ENCODE results near the gene RNF128. TPM values are rescaled to one million over a fixed set of nuclear protein-coding genes. Genes with fewer than 3 reads are reported as not detected.

RNF128 gene
- total RNA-seq, 1 donor from 2014 or later: 14.9 TPM

- no peak for FAIRE-seq
- Histone ChIP-seq H3K4me1 (ENCODE audit: insufficient read depth, low read length) (no peaks in the 10 kb centered on the region), H3K79me2 (ENCODE audit: insufficient read depth, low read length) (peaks cover 38% of the 10 kb centered on the region), H3K4me3 (ENCODE audit: insufficient read depth, low read depth, low read length) (peak overlapping the region; percentile 80), H2AFZ (ENCODE audit: low read depth, low read length) (peak overlapping the region; percentile 88), H4K20me1 (ENCODE audit: insufficient read depth, low read length) (no peaks in the 10 kb centered on the region), H3K4me2 (ENCODE audit: low read length) (peak overlapping the region; percentile 96), H3K9ac (ENCODE audit: low read length) (peak overlapping the region; percentile 82), H3K27me3 (ENCODE audit: insufficient read depth, low read length) (no peaks in the 10 kb centered on the region), H3K9me3 (ENCODE audit: insufficient read depth, low read depth, low read length) (no peaks in the 10 kb centered on the region), H3K36me3 (ENCODE audit: insufficient read depth, low read length) (no peaks in the 10 kb centered on the region), H3K27ac (ENCODE audit: low read depth, low read length) (peak overlapping the region; percentile 58)
- H3K27me3 Mint-ChIP-seq (ENCODE audit: low read depth, unreplicated experiment): peaks cover 6% of the 10 kb centered on the region
- TF ChIP-seq CTCF (IDR thresholded peaks at IDR 0.05; ENCODE audit: insufficient read depth, low read depth, low read length) (no peak), EZH2 (IDR thresholded peaks at IDR 0.05; ENCODE audit: insufficient read depth, low read length) (no peak)
- peaks cover 2% of the 10 kb centered on the region for H3K4me1 Mint-ChIP-seq (ENCODE audit: low read depth, unreplicated experiment)
- peaks cover 1% of the 10 kb centered on the region for H3K9me3 Mint-ChIP-seq (ENCODE audit: unreplicated experiment)
- DNase-seq (ENCODE audit: low read depth): peak; percentile 5
- H3K36me3 Mint-ChIP-seq (ENCODE audit: low read depth, unreplicated experiment): no peaks in the 10 kb centered on the region
- peak overlapping the region; percentile 95 for H3K4me3 Mint-ChIP-seq (ENCODE audit: unreplicated experiment)
- no peak overlapping the region for H3K27ac Mint-ChIP-seq (ENCODE audit: unreplicated experiment)
Measured at GRCh38 chrX:106725931-106726330, 570 bp upstream of the RNF128 start.

- no peaks in the 10 kb centered on the region for H3K36me3 ChIP-seq (ENCODE audit: insufficient read depth, low read length)
- no peaks in the 10 kb centered on the region for H3K9me3 ChIP-seq (ENCODE audit: insufficient read depth, low read depth, low read length)
- no peaks in the 10 kb centered on the region for H4K20me1 ChIP-seq (ENCODE audit: insufficient read depth, low read length)
- Mint-ChIP-seq H3K27ac (ENCODE audit: unreplicated experiment) (no peak overlapping the region), H3K27me3 (ENCODE audit: low read depth, unreplicated experiment) (peaks cover 3% of the 10 kb centered on the region), H3K4me1 (ENCODE audit: low read depth, unreplicated experiment) (peaks cover 10% of the 10 kb centered on the region), H3K9me3 (ENCODE audit: unreplicated experiment) (peaks cover 1% of the 10 kb centered on the region), H3K4me3 (ENCODE audit: unreplicated experiment) (peak overlapping the region; percentile 95), H3K36me3 (ENCODE audit: low read depth, unreplicated experiment) (no peaks in the 10 kb centered on the region)
- H2AFZ ChIP-seq (ENCODE audit: low read depth, low read length): no peak overlapping the region
- H3K4me3 ChIP-seq (ENCODE audit: insufficient read depth, low read depth, low read length): peak overlapping the region; percentile 80
- H3K4me1 ChIP-seq (ENCODE audit: insufficient read depth, low read length): peaks cover 5% of the 10 kb centered on the region
- H3K4me2 ChIP-seq (ENCODE audit: low read length): peak overlapping the region; percentile 96
- DNase-seq (ENCODE audit: low read depth) (no peak), FAIRE-seq (no peak)
- H3K79me2 ChIP-seq (ENCODE audit: insufficient read depth, low read length): peaks cover 43% of the 10 kb centered on the region
- H3K27me3 ChIP-seq (ENCODE audit: insufficient read depth, low read length): no peaks in the 10 kb centered on the region
- no peak for TF ChIP-seq CTCF (IDR thresholded peaks at IDR 0.05; ENCODE audit: insufficient read depth, low read depth, low read length)
- no peak for TF ChIP-seq EZH2 (IDR thresholded peaks at IDR 0.05; ENCODE audit: insufficient read depth, low read length)
- H3K9ac ChIP-seq (ENCODE audit: low read length): peak overlapping the region; percentile 82
- H3K27ac ChIP-seq (ENCODE audit: low read depth, low read length): no peak overlapping the region
Measured at GRCh38 chrX:106728337-106728736, 1.8 kb downstream of the RNF128 start.

GRCh38 chrX:106730401-106730800 is 3.9 kb downstream of the RNF128 start:
- Histone ChIP-seq H3K36me3 (ENCODE audit: insufficient read depth, low read length) (no peaks in the 10 kb centered on the region), H3K4me1 (ENCODE audit: insufficient read depth, low read length) (peaks cover 5% of the 10 kb centered on the region), H3K4me3 (ENCODE audit: insufficient read depth, low read depth, low read length) (no peak overlapping the region), H3K27me3 (ENCODE audit: insufficient read depth, low read length) (no peaks in the 10 kb centered on the region), H3K79me2 (ENCODE audit: insufficient read depth, low read length) (peaks cover 48% of the 10 kb centered on the region), H4K20me1 (ENCODE audit: insufficient read depth, low read length) (no peaks in the 10 kb centered on the region), H3K4me2 (ENCODE audit: low read length) (no peak overlapping the region), H2AFZ (ENCODE audit: low read depth, low read length) (no peak overlapping the region), H3K27ac (ENCODE audit: low read depth, low read length) (no peak overlapping the region), H3K9ac (ENCODE audit: low read length) (no peak overlapping the region), H3K9me3 (ENCODE audit: insufficient read depth, low read depth, low read length) (no peaks in the 10 kb centered on the region)
- TF ChIP-seq EZH2 (IDR thresholded peaks at IDR 0.05; ENCODE audit: insufficient read depth, low read length) (no peak), CTCF (IDR thresholded peaks at IDR 0.05; ENCODE audit: insufficient read depth, low read depth, low read length) (no peak)
- Mint-ChIP-seq H3K9me3 (ENCODE audit: unreplicated experiment) (no peaks in the 10 kb centered on the region), H3K4me3 (ENCODE audit: unreplicated experiment) (no peak overlapping the region), H3K27me3 (ENCODE audit: low read depth, unreplicated experiment) (no peaks in the 10 kb centered on the region), H3K36me3 (ENCODE audit: low read depth, unreplicated experiment) (no peaks in the 10 kb centered on the region), H3K4me1 (ENCODE audit: low read depth, unreplicated experiment) (peaks cover 10% of the 10 kb centered on the region), H3K27ac (ENCODE audit: unreplicated experiment) (no peak overlapping the region)
- DNase-seq (ENCODE audit: low read depth) (no peak), FAIRE-seq (peak; percentile 84)

All from astrocyte (in vitro differentiated cells and primary cell).